HG02588 (cell line): Measurements from ENCODE around the gene AUTS2.
A peak's percentile ranks its signal among the peaks of the same experiment; 100 is the strongest.

Experiments
- ATAC-seq: cut with Tn5 transposase; IDR thresholded peaks from one replicate; pipeline ENCODE4 v1.9.1; 2021; ENCODE audit warnings: mild to moderate bottlenecking, moderate library complexity; ENCODE audit not compliant: unreplicated experiment

Gene AUTS2

DNA sequence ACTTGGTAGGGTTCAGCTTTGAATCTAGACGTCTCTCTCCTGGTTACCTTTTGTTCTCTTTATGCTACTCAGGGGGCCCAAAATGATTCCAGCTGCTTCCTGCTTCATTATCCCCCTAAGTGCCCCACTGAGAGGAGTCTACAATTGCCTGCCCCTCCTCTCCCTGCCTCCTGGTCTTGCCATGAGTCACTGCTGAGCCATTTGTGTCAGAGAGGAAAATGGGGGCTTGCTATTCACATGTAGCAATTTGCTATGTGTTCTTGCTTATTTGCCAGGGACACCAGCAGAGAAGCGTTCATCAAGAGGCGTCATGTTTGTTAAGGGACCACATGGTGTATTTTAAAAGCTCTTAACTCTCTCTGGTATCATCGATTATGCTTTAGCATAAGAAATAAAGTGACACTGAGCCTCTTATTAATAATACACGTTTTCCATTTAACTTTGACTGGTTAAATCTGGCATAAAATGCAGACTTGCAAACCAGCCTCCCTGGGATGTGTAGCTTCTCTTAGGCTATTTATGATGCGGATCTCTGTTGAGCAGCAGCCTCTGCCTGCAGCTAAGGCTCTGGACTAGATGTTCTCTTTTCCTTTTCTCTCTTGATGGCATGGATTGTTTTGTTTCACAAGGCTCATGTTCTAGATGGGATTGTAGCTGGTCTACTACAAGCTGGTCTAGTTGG lies 239.3 kb downstream of the AUTS2 start:
- ATAC-seq = no peak

DNA sequence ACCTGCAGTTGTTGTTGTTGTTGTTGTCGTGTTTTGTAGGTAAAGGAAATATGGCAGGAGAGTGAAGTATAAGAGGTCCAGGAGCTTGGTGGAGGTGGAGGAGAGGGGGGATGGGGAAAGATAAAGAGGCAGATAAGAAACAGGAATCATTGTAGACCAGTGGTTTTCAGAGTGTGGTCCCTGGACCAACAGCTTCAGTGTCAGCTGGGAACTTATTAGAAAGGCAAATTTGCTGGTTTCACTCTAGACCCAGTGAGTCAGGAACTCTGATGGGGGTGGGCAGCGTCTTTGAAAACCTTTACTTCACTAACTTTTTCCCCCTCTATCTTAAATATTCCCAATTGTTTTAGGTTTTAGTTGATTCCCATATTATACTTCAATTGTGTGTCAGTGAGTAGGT lies 241.5 kb downstream of the AUTS2 start:
- peak; percentile 69 for ATAC-seq

DNA sequence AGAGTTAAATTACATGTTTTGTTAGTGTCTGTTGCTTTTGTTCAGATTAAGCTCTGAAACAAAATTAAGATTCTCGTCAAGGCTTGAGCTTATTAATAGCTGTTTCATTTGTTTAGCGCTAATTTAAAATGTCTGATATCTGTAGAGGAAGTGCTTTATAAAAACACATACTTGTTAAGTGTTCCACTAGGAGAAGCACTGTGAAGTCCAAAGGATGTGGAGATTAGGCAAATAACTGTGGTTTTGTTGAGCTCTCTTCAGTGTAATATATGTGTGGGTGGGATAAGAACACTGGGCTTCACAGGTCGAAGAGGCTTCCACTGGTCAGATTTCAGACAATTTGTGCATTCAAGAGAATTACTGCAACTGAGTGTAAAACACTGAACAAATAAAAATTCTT lies 242.0 kb downstream of the AUTS2 start:
- ATAC-seq = no peak

DNA sequence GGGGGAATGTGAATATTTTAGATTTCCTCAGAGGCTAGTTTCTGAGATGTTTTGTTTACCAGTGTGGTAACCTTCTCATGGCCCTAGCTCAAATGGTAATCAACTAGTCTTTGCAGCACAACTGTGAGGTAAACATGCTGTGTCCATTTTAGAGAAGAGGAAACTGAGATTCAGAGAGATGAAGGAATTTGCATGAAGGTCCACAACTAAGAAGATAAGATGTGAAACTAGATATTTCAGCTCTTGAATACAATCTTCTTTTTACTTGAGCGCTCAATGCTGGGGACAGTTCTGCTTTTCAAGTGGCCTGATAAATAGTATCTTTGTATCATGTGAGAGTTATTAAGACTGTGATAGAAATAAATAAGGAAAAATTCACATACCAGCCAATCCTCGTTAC lies 245.4 kb downstream of the AUTS2 start:
- ATAC-seq = peak; percentile 40

DNA sequence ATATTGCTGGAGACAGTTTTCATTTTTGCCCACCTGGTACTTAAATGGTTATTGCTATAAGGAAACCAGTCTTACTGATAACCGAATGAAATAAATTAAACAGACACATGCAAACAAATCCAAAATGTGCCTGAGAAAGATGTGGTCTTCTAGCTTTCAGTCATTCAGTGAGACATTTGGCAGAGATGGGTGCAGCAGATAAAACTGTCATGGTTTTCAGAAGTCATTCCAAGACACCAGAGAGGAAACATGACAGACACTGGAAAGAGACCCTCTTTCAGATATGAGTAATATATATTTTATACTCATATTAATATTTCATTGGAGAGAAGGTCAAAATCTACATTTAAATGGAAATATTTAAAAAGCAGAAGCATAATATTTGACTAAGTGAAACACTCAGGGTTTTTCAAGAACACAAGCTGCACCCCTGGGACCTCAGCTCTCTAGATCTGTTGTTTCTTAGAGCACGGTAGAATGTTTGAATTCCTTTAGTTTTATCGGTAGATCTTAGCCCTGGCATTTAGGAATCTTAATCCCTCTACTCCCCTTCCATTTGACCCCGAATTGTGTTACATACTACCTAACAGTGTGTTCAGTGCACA lies 246.1 kb downstream of the AUTS2 start:
- ATAC-seq = no peak

DNA sequence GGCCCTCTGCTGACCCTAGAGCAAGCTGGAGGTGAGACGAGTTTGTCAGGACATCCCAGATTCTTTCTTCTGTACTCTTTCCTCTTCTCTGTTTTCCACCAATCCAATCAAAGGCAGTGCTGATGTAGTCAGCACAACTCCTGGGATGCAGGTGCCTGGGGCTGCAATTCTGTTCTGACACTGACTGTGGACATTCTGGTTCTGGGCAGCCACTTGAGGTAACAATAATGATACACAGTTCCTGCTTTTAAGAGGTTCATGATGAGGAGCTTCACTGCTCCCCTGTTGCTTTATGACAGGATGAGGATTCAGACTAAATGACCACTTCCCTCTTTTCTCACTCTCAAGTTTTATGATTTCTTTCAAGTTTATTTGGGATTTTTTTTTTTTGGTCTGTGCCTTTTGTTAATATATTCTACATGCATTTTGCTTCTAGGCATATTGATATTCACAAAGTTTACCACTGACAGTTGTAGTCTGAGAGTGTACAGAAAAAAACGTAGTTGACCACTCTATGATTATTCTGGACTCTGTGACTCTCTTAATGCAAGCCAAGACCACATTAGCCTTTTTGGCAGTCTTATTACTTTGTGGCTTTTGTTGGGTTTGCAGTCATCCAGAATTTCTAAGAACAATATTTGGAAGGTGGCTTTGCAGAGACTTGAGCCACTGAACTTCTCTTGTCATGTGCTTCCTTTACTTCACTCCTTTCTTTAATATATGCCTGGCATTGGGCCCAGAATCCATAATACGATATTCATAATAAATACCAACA lies 247.6 kb downstream of the AUTS2 start:
- ATAC-seq = no peak

DNA sequence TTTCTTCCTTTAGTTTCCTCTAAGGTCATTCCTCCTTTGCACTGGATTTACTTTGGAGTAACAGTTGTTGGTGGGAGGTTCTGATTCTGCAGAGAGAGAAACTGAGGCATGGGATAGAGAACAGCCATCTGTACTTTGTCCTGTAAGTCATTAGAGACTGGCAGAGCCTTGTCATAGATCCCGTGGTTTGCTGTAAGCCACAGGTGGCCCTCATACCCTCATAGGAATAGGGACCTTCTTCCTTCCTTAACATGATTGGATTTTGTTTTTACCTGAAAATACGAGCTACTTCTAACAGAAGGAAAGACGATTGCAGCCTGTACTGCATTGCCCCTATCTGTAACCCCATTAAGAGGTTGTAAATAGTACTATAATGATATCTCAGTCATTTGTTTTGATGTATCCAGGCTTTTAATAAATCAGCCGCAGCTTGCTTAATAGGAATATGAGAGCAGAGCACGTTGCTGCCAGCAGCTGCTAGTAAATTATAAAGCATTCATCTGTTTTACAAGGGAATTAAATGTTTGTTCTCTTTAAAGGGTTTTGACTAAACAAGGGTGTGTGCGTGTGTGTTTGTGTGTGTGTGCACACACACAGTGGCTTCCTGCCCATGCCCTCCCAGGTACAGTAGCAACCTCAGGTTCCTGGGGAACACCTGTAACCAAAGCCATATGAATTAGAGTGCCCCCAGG lies 249.8 kb downstream of the AUTS2 start:
- no peak for ATAC-seq

DNA sequence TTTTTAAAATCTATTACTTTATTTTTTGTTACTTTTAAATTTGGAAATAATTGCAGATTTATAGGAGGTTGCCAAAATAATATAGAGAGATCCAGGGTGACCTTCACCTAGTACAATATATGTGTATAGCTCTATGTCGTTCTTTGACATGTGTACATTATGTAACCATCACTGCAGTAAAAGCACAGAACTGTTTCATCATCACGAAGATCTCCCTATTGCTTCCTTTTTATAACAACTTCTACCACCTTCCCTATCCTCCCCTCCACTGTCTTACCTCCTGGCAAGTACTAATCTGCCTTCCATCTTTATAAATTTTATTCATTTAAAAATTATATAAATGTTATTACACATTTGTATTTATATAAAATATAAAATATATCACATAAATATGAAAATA lies 251.0 kb downstream of the AUTS2 start:
- ATAC-seq = no peak

DNA sequence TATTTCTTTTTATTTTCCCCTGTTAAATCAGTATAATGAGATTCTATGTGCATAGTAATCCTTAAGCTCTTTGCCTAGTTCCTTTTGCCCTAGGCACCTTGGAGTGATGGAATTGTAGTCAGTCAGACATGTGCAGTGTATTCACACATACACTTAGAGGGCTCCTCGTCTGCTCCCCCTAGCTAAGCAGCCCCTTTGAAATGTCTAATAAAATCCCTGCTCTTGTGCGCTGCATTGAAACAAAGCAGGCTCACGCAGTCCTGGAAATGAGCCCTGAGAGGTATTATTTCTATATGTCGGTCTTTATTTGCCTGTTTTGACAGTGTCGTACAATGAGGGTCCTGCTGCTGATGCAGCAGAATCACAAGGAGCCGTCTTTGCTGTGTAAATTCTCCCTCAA lies 258.7 kb downstream of the AUTS2 start:
- no peak for ATAC-seq

DNA sequence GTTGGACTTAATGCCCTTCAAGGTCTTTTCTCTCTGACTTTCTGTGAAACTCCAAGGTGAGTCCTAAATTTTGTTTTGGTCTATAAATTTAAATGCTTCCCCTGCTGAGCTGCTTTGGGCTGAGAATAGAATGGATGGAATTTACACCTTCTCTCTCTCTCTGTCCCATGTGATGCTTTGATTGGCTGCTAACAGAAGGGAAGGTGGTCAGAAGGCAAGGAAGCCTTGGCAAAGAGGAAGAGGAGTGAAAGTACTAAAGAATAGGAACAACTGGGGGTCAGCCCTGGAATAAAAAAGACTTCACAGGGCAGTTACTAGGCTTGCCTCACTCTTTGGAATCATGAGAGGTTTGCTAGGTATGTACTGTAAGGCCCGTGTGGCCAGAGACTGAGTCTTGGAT lies 260.2 kb downstream of the AUTS2 start:
- ATAC-seq = no peak

DNA sequence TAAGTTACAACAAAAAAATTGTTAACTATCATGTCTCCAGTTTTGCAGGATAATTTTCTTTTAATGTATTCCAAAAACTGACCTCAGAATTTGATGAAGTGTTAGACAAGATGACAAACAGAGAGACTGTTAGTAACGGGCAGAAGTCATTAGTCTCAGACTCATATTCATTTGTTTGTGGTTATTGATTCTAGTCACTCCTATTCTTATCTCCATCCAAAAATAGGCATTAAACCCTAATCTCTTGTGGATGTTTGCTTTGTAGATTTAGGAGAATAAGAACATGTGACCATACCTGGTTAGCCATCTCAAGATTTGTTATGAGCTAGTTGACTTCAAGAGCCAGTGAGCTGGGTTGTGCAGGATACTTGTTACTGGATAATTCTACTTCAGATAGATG lies 261.1 kb downstream of the AUTS2 start:
- no peak for ATAC-seq

DNA sequence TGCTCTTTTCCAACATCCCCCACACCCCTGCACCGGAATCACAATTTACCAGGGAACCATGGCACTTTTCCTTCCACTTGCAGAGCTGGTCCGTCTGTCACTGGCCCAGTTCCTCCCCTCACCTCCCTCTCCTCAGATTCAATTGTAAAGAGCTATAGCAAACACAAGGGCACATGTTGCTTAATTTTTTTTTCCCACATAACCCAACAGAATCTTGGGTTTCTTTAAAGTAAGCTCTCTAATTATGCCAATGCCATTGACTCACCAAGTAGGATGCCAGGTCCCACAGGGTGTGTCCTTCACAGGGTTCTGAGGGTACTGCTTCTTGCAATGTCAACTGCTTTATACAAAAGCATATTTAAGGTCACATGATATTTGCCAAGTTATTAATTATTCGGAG lies 262.2 kb downstream of the AUTS2 start:
- ATAC-seq = no peak

DNA sequence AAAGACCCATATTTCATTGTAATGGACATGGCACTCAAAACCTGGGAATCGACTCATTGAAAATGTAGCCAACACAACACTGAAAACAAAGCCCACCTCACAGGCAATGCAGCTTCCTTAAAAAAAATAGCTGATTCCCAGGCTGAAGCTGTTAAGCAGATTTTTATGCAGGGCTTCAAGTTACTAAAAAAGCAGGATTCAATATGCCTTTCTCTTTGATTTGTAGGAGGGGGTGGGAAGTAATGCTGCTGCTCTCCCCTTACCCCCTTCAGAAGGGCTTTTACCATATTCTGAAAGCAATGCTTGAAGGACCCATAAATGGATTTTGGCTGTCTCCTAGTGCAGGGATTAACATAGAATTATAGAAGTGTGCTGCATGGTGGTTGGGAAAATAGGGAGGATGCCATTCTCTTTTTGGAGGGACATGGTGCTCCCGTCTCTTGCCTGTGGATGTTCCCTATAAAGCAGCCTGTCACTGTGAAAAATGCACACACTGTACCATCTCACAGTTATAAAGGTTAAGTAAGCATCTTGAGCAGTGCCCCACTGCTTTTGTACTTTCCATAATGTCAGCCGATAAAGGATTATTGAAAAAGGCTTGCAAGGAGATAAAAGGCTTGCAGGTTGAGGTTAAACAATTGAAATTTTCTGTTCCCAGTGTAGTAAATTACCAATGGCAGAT lies 262.8 kb downstream of the AUTS2 start:
- ATAC-seq = no peak

DNA sequence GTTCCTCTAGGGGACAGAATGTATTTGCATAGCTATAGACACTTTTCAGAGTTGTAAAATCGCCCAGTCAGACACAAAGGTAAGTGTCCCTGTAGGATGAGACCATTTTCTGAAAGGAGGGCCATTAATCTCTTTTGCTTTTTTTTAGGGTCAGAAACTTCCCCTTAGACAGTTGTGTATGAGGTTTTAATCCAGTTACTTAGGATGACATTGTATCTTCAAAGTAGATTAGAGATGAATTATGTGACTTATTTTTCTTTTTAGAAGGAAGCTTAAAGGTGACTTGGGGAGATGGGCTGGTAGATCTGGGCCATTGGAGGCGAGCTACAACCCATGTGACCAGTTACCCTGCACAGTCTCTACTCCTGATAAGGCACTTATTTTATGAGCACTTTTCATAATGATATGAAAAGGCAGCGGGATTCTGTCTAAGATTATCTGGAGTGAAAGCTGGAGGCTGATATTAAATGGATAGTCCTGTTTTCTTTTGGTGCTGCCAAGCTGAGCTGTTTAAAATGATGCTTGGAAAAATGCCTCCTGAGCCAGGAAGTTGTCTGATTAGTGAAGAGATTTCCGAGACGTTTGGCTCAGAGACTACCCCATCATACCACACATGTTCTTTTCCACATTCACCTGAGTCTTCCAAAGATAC lies 264.3 kb downstream of the AUTS2 start:
- no peak for ATAC-seq

DNA sequence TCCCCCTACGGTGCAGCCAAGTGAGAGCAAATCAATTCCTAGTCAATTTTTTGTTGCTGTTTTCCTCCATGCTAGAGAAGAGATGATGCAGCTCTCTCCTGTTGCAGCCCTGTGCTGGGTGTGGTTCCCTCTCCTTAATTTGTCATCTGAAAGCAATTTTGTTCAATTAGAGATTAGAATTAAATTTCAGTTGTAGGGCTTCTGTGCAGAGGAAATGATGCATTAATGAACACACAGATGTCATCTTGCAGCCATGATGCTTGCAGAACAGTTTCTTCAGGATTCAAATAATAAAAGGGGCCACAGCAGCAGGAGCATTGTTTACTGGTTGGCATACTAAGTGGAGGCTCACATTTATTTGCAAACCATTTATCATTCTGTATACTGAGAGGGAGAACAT lies 266.0 kb downstream of the AUTS2 start:
- no peak for ATAC-seq

DNA sequence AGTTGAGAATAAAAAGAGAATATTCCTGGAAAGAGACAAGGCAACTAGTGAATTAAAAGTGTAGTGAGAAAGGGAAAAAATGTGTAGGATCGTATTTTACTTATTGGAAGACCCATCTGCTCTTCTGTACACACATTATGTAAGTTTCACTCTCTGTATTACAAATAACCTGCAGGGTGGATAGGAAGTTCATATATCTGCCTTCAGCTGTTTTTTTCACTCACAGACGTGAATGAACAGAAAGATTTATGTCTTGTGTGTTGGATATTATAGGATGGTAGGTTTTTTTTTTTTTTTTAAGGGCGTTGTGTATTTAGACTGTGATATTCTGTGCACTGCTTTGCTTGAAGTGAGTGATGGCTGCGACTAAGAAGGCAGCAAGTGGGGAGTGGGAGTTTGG lies 266.5 kb downstream of the AUTS2 start:
- no peak for ATAC-seq

DNA sequence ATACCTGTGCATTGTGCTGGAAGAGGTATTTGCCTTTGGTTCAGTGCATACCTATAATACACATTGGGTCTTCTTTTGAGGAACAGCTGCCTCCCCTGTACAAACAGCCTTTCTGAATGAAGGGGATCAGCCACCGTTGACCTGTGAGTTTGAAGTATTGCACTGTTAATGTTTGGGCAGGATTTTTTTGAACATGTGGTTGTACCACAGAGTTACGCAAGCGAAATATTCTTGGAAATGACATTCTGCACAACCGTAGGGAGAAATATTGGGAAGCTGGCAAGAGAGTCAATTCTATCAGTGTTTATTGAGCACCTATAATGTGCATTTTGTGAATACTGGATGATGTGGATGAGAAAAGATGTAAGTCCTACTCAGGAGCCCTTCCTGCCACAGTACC lies 270.6 kb downstream of the AUTS2 start:
- ATAC-seq = no peak

DNA sequence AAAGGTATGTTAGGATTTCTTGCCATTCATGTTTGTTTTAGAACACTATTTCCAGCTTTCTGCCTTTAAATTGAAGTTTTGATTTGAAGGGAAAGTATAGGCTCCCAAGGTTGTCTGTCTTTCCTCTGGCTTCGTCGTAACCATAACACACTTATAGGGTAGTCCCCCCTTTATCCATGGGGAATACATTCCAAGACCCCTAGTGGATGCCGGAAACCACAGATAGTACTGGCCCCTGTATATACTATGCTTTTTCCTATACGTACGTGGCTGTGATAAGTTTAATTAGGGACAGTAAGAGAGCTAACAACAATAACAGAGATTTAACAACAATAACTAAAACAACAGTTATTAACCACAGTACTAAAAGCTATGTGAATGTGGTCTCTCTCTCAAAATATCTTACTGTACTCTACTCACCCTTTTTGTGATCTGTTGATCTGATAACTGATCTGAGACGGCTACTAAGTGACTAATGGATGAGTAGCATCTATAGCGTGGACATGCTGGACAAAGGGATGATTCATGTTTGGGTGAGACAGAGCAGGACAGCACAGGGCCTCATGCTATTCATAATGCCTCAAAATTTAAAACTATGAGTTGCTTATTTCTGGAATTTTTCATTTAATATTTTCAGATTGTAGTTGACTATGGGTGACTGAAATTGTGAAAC lies 273.1 kb downstream of the AUTS2 start:
- no peak for ATAC-seq

DNA sequence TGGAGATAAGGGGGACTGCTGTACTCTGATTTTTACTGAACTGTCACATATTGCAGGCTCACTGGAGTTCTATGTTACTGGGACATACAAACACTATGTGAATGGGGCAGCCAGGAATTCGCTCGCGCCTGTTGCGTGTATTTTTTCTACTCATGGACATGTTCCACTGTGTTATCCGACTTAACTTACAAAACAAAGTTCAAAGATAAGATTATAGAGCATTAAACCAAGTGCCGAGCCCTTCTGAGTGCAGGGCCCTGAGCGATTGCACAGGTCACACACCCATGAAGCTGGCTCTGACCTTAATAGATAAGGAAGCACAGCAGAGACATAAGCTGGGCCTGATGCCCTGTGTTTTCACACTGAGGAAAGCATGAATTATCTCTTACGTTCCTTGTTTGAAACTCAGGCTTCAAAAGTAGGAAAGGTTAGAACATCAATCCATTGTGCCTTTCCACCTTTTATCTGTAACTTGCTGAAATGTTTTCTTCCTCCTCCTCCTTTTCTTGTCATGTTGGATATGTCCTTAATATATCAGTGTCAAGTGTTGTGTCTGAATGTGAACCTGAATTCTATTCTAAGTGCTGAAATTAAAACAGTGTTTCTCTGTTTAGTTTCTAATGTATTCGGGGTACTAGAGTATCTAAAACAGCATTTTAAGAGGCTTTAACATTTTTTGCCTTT lies 273.8 kb downstream of the AUTS2 start:
- ATAC-seq = no peak

DNA sequence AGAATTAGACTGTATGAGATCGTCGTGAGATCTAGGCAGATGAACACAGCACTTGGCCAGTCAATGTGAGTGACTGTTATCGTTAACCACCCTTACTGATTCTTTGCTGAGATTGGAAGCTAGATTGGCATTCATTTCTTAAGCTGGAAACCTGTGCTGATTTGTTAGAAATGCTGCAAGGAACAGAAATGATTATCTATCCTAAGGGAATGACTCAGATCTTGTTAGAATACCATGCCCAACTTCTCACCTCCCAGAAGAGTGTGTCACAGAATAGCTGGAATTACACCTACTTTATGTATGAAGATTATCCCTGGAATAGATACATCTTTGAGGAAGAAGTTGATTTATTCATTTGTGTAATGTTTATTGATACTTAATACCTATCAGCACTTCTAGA lies 275.2 kb downstream of the AUTS2 start:
- ATAC-seq = no peak
